Lung (tissue), 12 donors: Measurements from ENCODE around the gene TRAF2. TPM values are rescaled to one million over a fixed set of nuclear protein-coding genes. Genes with fewer than 3 reads are reported as not detected.

ENCODE experiments used
- ATAC-seq: fragments of 200-7000 bp; cut with Tn5 transposase; one replicate; pipeline ENCODE4 v1.9.1; 2020; ENCODE audit warnings: moderate number of reproducible peaks; ENCODE audit not compliant: insufficient read depth, low FRiP score
- DNase-seq, 3 donors: peaks; one replicate each; pipeline ENCODE4 v3.0.0-alpha.2; 2013 to 2017
- H3K27ac ChIP-seq, 2 donors: one replicate each; pipeline ENCODE4 v1.5.1; 2013; ENCODE audit warnings: mild to moderate bottlenecking in 2 of 2, moderate library complexity in 2 of 2, control low read depth in 1 of 2, inconsistent platforms in 1 of 2, low read depth in 1 of 2, low read length in 1 of 2
- H3K27me3 ChIP-seq, 3 donors: one replicate each; pipeline ENCODE4 v1.5.1; 2013; ENCODE audit warnings: low read length in 2 of 3; ENCODE audit not compliant: control insufficient read depth in 3 of 3, insufficient read depth in 3 of 3
- H3K36me3 ChIP-seq, 4 donors: one replicate each; pipeline ENCODE4 v1.5.1; 2013; ENCODE audit warnings: low read length in 4 of 4, mild to moderate bottlenecking in 1 of 4, moderate library complexity in 1 of 4; ENCODE audit not compliant: control insufficient read depth in 4 of 4, insufficient read depth in 4 of 4
- H3K4me1 ChIP-seq, 5 donors: one replicate each; pipeline ENCODE4 v1.5.1; 2013; ENCODE audit warnings: low read length in 5 of 5, mild to moderate bottlenecking in 2 of 5, moderate library complexity in 1 of 5; ENCODE audit not compliant: control insufficient read depth in 5 of 5, insufficient read depth in 5 of 5
- H3K4me3 ChIP-seq: one replicate; pipeline ENCODE4 v1.5.1; 2013; ENCODE audit warnings: mild to moderate bottlenecking, control low read depth, moderate library complexity
- H3K9ac ChIP-seq, 2 donors: one replicate each; pipeline ENCODE4 v1.5.1; 2013; ENCODE audit warnings: low read length in 2 of 2, control low read depth in 1 of 2; ENCODE audit not compliant: insufficient read depth in 1 of 2
- H3K9me3 ChIP-seq, 4 donors: one replicate each; pipeline ENCODE4 v1.5.1; 2013; ENCODE audit warnings: low read length in 3 of 4, mild to moderate bottlenecking in 1 of 4, moderate library complexity in 1 of 4; ENCODE audit not compliant: control insufficient read depth in 4 of 4, insufficient read depth in 3 of 4
- CTCF ChIP-seq: IDR thresholded peaks from 2 replicates; pipeline ENCODE4 v1.5.1; 2012; ENCODE audit warnings: mild to moderate bottlenecking; ENCODE audit errors: control extremely low read depth, extremely low read depth
- WGBS, 2 donors: extraction: QIAGEN DNeasy Blood & Tissue Kit; methylation state at CpG; one replicate each; pipeline ENCODE4 v1.1.7; 2013; 5-methylcytosine and 5-hydroxymethylcytosine counted together
- polyA plus RNA-seq, 2 donors: library from polyadenylated mRNA; stranded (reverse); fragments of 200-250 nt; gene quantifications; one replicate each; pipeline ENCODE4 v1.2.1, GENCODE V29; 2013
- total RNA-seq, 2 donors: library from RNA; depleted of rRNA in 1 of 2; stranded (reverse); fragments of >200 nt in 1 of 2; gene quantifications; one replicate each; pipeline ENCODE4 v1.2.1, GENCODE V29; 2014 to 2021
- donor health status: control.
- donor health status: control.
- donor health status: Bipolar disorder and iron deficiency.
- donor health status: healthy.
- donor health status: DM: yes; HTN: yes; CAD: no.

Gene TRAF2
- total and polyA plus RNA-seq, 4 donors, result 11.3 to 19.1 (median 15.2) TPM

DNA sequence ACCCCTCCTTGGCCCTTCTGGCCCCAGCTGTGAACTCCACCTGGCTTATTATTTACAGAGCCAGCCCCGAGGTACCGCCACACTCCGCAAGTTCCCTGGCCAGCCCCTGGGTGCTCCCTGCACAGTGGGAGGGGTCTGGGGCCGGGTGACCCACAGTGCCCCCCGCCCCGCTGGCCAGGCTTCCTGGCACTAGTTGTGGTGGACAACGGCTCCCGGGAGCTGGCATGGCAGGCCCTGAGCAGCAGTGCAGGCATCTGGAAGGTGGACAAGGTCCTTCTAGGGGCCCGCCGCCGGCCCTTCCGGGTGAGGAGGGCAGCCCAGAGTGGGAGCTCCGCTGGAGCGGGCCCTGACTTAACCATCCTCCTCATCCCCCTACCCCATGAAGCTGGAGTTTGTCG, 30.2 kb upstream of the TRAF2 start:
- 69 to 79% methylated on average over 15 of the region's 15 CpGs for WGBS, 2 donors
- ATAC-seq (no peak), DNase-seq (no peak)
- TF ChIP-seq CTCF, result no peak
- no peaks in the 10 kb centered on the region for H3K27me3 ChIP-seq
- peaks cover 0 to 19% (median 2%) of the 10 kb centered on the region in 4 donors for H3K36me3 ChIP-seq
- no peaks in the 10 kb centered on the region for H3K9me3 ChIP-seq
- no peak overlapping the region for H3K27ac ChIP-seq
- no peak overlapping the region for H3K4me3 ChIP-seq
- no peak overlapping the region for H3K9ac ChIP-seq
- H3K4me1 ChIP-seq, result peaks cover 0 to 7% (median 0%) of the 10 kb centered on the region in 5 donors

DNA sequence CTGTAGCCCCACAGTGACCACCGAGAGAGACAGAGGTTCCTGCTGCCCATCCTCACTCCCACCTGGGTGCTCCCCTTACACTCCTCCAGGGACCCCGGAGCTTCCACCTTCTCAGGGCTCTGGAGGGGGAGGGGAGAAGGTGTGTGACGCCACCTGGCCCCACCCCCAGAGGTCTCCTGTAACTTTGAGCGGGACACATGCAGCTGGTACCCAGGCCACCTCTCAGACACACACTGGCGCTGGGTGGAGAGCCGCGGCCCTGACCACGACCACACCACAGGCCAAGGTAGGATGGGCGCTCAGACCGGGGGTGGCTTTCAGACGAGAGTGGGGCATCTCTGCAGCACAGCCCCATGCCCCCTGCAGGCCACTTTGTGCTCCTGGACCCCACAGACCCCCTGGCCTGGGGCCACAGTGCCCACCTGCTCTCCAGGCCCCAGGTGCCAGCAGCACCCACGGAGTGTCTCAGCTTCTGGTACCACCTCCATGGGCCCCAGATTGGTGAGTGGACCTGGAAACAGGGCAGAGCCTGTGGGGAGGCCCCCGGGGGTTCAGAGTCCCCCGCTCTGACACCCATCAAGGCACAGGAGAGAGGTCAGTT, 29.7 kb upstream of the TRAF2 start:
- ATAC-seq (no peak), DNase-seq (no peak)
- Histone ChIP-seq H3K9ac (no peak overlapping the region), H3K27ac (no peak overlapping the region), H3K4me1 (peaks cover 0 to 7% (median 0%) of the 10 kb centered on the region in 5 donors), H3K9me3 (no peaks in the 10 kb centered on the region), H3K36me3 (peaks cover 0 to 22% (median 2%) of the 10 kb centered on the region in 4 donors), H3K27me3 (no peaks in the 10 kb centered on the region), H3K4me3 (no peak overlapping the region)
- WGBS, 2 donors, result 78 to 81% methylated on average over 14 of the region's 14 CpGs
- TF ChIP-seq CTCF, result no peak

GRCh38 chr9:136857166-136857565, 29.1 kb upstream of the TRAF2 start:
- no peak for TF ChIP-seq CTCF
- no peak for DNase-seq
- Histone ChIP-seq H3K4me1 (peaks cover 0 to 7% (median 0%) of the 10 kb centered on the region in 5 donors), H3K4me3 (no peak overlapping the region), H3K27ac (no peak overlapping the region), H3K27me3 (no peaks in the 10 kb centered on the region), H3K36me3 (peaks cover 0 to 28% (median 4%) of the 10 kb centered on the region in 4 donors), H3K9me3 (no peaks in the 10 kb centered on the region), H3K9ac (no peak overlapping the region)
- WGBS, 2 donors, result 89 to 96% methylated on average over 19 of the region's 19 CpGs
- ATAC-seq, result no peak
